ENCODE measurements around the gene C19orf67.

C19orf67 gene

DNA sequence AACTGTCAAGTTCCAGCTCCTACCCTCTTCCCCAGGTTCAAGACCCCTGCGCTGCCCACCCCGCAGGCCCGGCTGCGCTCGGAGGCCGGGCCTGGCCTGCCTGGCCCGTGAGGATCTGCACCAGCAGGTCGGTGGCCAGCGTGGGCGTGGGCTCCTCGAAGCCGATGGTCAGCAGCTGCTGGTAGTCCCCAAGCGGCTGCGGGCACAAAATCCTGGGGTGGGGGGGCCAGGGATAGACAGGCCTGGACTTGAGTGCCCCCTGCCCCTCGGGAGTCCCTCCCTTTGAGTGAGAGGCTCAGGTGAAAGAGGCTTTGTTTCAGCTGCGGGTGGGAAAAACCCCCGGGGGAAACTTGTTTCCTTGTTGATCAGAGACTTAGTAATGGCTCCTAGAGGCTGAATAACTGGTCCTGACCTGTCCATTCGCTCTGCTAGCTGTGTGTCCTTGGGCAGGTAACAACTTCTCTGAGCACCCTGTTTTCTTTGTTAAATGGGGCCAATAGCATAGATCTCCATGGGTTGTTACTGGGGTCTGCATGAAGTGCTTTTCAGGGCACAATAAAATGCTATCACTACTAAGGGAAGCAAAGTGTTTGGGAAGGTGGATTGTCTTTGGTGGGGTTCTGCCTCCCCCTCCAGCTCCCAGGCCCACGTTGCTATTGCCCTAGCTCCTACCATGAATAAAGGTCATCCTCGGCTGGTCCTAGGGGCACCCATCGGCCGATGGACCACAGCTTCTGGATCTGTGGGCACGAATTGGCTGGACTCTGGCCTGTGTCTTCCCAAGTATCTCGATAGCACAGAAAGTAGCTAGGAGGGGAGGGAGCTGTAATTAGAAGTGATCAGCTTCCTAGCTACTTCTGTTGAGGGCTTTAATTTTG, 3.5 kb downstream of the C19orf67 start:
- DNase-seq (ENCODE audit: low read depth), result no peak

GRCh38 chr19:14080887-14081796, 4.4 kb downstream of the C19orf67 start:
- peak; percentile 100 for DNase-seq (ENCODE audit: low read depth)

DNA sequence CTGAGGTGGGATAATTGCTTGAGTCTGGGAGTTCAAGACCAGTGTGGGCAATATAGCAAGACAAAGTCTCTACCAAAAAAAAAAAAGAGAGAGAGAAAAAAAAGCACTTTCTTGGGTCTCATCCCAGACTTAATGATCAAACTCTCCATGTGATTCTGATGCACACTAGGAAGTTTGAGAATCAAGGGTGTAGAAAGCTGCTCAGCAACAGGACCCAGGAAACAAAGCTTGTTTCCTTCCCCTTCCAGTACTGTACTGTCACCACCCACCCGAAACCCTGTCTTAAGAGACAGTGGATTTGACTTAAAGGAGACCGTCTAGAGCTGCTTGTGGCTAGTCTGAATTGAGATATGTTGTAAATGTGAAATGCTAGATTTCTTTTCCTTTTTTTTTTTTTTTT, 7.2 kb downstream of the C19orf67 start:
- DNase-seq (ENCODE audit: low read depth), result no peak

GRCh38 chr19:14073925-14074838, 11.4 kb downstream of the C19orf67 start:
- DNase-seq (ENCODE audit: low read depth), result no peak

DNA sequence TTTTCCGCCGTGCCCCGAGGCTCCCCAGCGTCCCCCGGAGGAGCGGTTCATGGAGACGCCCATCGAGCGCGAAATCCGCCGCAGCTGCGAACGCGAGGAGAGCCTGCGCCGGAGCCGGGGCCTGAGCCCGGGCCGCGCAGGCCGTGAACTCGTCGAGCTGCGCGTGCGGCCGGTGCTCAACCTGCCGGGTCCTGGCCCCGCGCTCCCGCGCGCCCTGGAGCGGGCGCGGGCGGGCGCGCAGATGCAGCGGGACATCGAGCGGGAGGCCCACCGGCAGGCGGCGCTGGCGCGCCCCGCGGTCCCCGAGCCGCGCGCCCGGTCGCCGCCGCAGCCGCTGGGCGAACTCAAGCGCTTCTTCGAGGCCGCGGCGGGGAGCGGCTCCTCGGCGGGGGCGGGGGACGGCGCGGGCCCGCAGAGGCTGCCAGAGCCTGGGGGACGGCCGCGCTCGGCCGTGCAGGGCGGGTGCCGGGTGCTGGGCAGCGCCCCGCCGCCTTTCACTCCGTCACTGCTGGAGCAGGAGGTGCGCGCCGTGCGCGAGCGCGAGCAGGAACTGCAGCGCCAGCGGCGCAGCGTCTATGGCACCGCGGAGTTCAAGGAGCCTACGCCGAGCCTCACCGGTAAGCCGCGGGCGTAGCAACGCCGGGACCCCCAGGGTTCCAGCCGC, 12.2 kb downstream of the C19orf67 start:
- DNase-seq (ENCODE audit: low read depth), result peak; percentile 55

DNA sequence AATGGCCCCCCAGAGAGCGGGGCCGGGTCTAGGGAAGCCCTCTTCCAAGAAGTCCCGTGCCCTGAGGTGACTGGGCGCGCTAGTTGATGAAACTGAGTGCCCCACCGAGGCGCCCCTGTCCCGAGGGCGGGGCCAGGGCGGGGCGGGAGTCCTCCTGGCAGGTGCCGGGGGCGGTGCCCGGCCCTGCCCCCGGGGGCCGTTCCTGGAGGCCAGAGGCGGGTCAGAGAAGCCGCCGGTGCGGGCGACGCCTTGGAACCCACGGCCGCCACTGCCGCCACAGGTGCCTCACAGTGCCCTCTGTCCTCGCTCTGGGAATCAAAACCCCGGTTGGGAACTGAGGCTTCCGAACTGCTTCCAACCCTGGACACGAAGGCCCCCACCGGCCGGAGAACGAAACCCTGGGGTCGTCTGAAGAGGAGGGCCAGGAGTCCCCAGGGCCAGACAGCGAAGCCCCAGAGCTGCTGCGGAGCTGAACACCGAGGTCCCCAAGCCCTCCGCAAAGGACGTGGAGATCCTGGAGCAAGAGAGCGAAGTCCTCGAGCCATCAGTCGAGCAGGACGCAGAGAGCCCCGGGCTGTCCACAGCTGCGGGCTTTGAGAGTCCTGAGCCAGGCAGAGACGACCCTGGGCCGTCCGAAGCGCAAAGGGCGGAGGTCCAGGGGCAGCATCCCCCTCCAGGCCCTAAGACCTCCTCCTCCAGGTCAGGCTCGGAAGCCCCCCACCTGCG, 12.9 kb downstream of the C19orf67 start, which contains the start of gene MISP3:
MISP3 (plus strand) TSS at position 252 of the 726 bp plus-strand sequence. CDS start 524 bp downstream, outside the sequence.
- no peak for DNase-seq (ENCODE audit: low read depth)

- DNase-seq (ENCODE audit: low read depth), result no peak
Measured at GRCh38 chr19:14070268-14071050, 15.1 kb downstream of the C19orf67 start.

GRCh38 chr19:14066134-14066533, 19.4 kb downstream of the C19orf67 start:
- no peak for DNase-seq (ENCODE audit: low read depth)

GRCh38 chr19:14063105-14063504, 22.5 kb downstream of the C19orf67 start:
- no peak for DNase-seq (ENCODE audit: low read depth)

GRCh38 chr19:14062558-14062855, 23.1 kb downstream of the C19orf67 start:
- DNase-seq (ENCODE audit: low read depth), result no peak

GRCh38 chr19:14061751-14062557, 23.6 kb downstream of the C19orf67 start, which contains the start of gene PALM3:
TSS of gene PALM3 (minus strand) at chr19:14062076. CDS start at chr19:14061980, 96 bp downstream.
- DNase-seq (ENCODE audit: low read depth), result no peak

GRCh38 chr19:14061081-14061749, 24.4 kb downstream of the C19orf67 start:
- DNase-seq (ENCODE audit: low read depth), result no peak

- no peak for DNase-seq (ENCODE audit: low read depth)
Measured at GRCh38 chr19:14059652-14060155, 25.9 kb downstream of the C19orf67 start.

DNA sequence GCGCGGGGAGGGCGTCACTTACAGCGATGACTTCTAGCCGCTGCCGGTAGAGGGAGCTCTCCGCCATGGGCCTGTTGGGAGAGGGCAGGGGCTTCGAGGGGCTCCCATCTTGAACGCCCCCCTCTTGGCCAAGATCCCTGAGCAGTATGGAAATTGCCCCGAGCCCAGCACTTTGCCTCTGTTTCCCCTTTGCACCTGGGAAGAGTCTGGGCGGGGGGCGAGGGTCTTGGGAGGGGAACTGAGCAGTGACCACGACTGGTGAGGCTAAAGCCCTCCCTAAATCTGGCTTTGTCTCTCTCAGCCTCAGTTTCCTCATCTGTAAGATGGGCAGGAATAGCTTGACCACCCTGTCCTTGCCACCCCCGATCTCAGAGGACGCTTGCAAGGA, 26.5 kb downstream of the C19orf67 start:
- DNase-seq (ENCODE audit: low read depth), result peak; percentile 41

DNA sequence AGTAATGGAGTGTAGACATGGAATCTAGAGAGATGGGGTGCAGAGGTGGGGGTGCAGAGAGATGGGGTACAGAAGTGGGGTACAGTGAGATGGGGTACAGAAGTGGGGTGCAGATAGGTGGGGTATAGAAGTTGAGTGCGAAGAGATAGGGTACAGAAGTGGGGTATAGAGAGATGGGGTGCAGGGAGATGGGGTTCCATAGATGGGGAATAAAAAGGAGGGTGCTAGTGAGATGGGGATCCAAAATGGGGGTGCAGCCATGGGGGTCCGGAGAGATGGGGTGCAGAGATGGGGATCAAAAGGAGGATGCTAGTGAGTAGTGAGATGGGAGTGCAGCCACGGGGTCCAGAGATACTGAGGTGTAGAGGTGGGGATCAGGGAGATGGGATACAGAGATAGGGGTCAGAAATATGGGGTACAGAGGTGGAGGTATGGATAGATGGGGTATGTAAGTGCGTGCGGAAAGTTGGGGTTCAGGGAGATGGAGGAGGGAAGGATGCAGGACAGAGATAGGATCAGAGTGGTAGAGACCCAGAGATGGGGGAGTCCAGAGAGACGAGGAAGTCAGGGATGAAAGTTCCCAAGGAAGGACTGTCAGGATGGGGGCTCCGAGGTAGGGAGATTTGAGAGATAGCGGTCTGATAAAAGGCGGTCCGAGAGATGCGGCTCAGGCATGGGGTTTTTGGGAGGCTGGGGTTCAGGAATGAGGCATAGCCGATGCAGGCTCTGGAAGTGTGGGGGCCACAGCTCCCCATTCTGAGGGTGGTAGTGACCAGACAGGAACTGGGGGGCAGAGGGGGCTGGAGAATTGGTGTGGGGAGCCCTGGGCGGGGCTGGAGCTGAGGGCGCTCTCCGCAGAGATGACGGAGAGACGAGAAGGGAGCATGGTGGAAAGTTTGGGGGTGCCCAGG, 27.1 kb downstream of the C19orf67 start:
- no peak for DNase-seq (ENCODE audit: low read depth)

- no peak for DNase-seq (ENCODE audit: low read depth)
Measured at GRCh38 chr19:14056741-14057356, 28.7 kb downstream of the C19orf67 start.

Data from stimulated activated CD8-positive, alpha-beta memory T cell treated with anti-CD3 and anti-CD28 coated beads, Interleukin-12 subunit alpha, Interleukin-12 subunit beta, amount 100 ng/mL, for 1 hour (primary cell).